ENCODE data around the gene RNU1-3. TPM values are rescaled to one million over a fixed set of nuclear protein-coding genes. Genes with fewer than 3 reads are reported as not detected.
"Not testable (repeated sequence)": the region's sequence is repeated elsewhere in the genome, so short reads cannot be mapped to it uniquely, and the experiment has no call there.

The RNU1-3 gene
- total RNA-seq = under 0.01 TPM in 1 of 2 replicates, not detected in the other

GRCh38 chr1:16666502-16667413, at the start of gene RNU1-3:
RNU1-3 (minus strand) TSS chr1:16666948.
- H3K27me3 ChIP-seq (ENCODE audit: insufficient read depth, low read length); H3K27ac ChIP-seq (ENCODE audit: low read depth, low read length); H3K4me1 ChIP-seq (ENCODE audit: insufficient read depth, low read length); H3K4me3 ChIP-seq (ENCODE audit: insufficient read depth, low read length); H3K36me3 ChIP-seq (ENCODE audit: insufficient read depth, low read length); H3K79me2 ChIP-seq (ENCODE audit: insufficient read depth, low read length); H3K4me2 ChIP-seq (ENCODE audit: insufficient read depth, low read length); H2AFZ ChIP-seq (ENCODE audit: low read length); H4K20me1 ChIP-seq (ENCODE audit: insufficient read depth, low read length); H3K9me3 ChIP-seq (ENCODE audit: low read depth, low read length); DNase-seq (ENCODE audit: insufficient read length, low spot score, missing footprints): not testable (repeated sequence)

DNA sequence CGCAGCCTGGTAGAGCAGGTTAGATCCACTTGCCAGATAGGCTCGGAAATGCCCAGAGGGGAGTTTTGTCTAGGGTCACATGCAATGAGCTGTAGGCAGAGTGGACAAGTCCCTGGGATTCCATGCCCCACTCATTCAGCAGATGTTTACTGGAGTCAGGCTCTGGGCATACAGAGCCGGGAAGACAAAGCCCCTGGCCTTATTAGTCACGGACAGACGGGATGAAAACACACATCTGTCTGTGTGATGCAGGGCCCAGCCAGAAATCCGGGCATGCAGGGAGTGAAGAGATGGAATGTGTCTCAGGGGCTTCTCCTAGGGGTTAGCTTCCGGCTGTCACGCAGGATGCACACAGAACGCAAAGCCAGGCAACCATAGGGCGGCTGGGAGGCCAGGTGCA, 46.7 kb upstream of the RNU1-3 start:
- not testable (repeated sequence) for H3K4me3 ChIP-seq (ENCODE audit: insufficient read depth, low read length); H4K20me1 ChIP-seq (ENCODE audit: insufficient read depth, low read length); H3K9me3 ChIP-seq (ENCODE audit: low read depth, low read length); H3K36me3 ChIP-seq (ENCODE audit: insufficient read depth, low read length); H3K4me2 ChIP-seq (ENCODE audit: insufficient read depth, low read length); H2AFZ ChIP-seq (ENCODE audit: low read length); H3K27ac ChIP-seq (ENCODE audit: low read depth, low read length); DNase-seq (ENCODE audit: insufficient read length, low spot score, missing footprints); H3K4me1 ChIP-seq (ENCODE audit: insufficient read depth, low read length); H3K79me2 ChIP-seq (ENCODE audit: insufficient read depth, low read length)
- H3K27me3 ChIP-seq (ENCODE audit: insufficient read depth, low read length) = peaks cover 13% of the 10 kb centered on the region

DNA sequence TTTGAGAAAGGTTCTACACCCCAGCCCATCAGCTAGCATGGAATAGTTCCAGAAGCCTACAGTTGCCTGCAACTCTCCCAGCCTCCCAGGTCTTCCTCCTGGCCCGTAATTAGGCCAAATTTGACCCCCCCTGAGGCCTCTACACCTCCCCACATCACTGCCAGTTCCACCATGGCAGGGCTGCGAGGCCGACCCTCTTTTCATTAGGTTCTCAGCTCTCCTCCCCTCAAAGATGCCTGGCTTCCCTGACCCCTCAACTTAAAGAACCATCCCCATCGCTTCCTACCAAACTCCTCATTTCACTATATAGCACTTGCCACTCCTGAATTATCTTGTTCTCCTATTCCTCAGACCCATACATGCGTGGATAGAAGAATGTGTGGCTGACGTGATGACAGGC, 46.2 kb upstream of the RNU1-3 start:
- DNase-seq (ENCODE audit: insufficient read length, low spot score, missing footprints); H2AFZ ChIP-seq (ENCODE audit: low read length); H3K79me2 ChIP-seq (ENCODE audit: insufficient read depth, low read length); H3K27ac ChIP-seq (ENCODE audit: low read depth, low read length); H3K4me3 ChIP-seq (ENCODE audit: insufficient read depth, low read length); H3K27me3 ChIP-seq (ENCODE audit: insufficient read depth, low read length); H3K4me2 ChIP-seq (ENCODE audit: insufficient read depth, low read length); H3K9me3 ChIP-seq (ENCODE audit: low read depth, low read length); H3K4me1 ChIP-seq (ENCODE audit: insufficient read depth, low read length); H4K20me1 ChIP-seq (ENCODE audit: insufficient read depth, low read length); H3K36me3 ChIP-seq (ENCODE audit: insufficient read depth, low read length): not testable (repeated sequence)

DNA sequence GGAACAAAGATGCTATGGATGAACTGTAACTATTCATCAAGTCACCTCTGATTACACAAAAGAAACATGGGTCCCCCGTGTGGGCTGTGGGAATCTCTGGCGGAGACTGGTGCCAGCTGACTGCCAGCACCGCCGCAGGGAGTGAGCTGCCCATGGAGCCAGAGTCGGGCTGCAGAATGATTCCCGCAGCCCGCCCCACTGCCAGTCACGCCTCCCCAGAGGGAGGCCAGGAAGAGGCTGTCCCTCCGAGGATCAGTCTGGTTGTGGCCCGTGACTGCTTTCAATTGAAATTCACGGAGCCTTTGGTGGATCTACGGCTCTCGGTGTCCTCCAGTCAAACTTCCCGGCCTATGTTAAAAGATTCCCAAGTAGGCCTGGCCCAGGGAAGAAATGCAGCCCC, 45.8 kb upstream of the RNU1-3 start:
- not testable (repeated sequence) for H3K4me2 ChIP-seq (ENCODE audit: insufficient read depth, low read length)

DNA sequence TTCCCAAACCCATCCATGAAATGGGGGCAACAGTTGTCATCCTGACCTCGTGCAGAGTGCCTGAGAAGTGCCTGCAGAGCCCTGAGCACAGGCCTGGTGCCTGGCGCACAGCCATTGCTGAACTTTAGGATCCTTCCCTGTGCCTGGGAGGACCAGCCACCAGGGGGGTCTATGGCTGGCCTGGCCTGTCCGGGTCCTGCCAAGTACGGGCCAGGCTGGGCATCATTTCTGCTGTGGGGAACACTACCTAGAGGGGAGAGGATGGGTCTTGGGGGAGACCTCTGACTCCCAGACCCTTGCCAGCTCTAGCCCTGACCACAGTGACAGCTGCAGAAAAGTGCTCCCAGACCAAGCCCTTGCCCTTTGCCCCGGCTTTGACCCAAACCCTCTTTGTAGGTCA, 45.4 kb upstream of the RNU1-3 start:
- not testable (repeated sequence) for H3K27ac ChIP-seq (ENCODE audit: low read depth, low read length); H4K20me1 ChIP-seq (ENCODE audit: insufficient read depth, low read length); H3K4me2 ChIP-seq (ENCODE audit: insufficient read depth, low read length); H3K79me2 ChIP-seq (ENCODE audit: insufficient read depth, low read length); H3K36me3 ChIP-seq (ENCODE audit: insufficient read depth, low read length); H3K9me3 ChIP-seq (ENCODE audit: low read depth, low read length); H2AFZ ChIP-seq (ENCODE audit: low read length); H3K4me3 ChIP-seq (ENCODE audit: insufficient read depth, low read length); DNase-seq (ENCODE audit: insufficient read length, low spot score, missing footprints); H3K4me1 ChIP-seq (ENCODE audit: insufficient read depth, low read length); H3K27me3 ChIP-seq (ENCODE audit: insufficient read depth, low read length)

More for the DNA sequence above, 45.8 kb upstream of the RNU1-3 start:
- not testable (repeated sequence) for H3K79me2 ChIP-seq (ENCODE audit: insufficient read depth, low read length); H4K20me1 ChIP-seq (ENCODE audit: insufficient read depth, low read length); H3K4me3 ChIP-seq (ENCODE audit: insufficient read depth, low read length); H3K27ac ChIP-seq (ENCODE audit: low read depth, low read length); H2AFZ ChIP-seq (ENCODE audit: low read length); H3K36me3 ChIP-seq (ENCODE audit: insufficient read depth, low read length); DNase-seq (ENCODE audit: insufficient read length, low spot score, missing footprints); H3K4me1 ChIP-seq (ENCODE audit: insufficient read depth, low read length); H3K27me3 ChIP-seq (ENCODE audit: insufficient read depth, low read length); H3K9me3 ChIP-seq (ENCODE audit: low read depth, low read length)

GRCh38 chr1:16710618-16711017, 43.9 kb upstream of the RNU1-3 start:
- not testable (repeated sequence) for H2AFZ ChIP-seq (ENCODE audit: low read length); H3K4me2 ChIP-seq (ENCODE audit: insufficient read depth, low read length); H3K4me3 ChIP-seq (ENCODE audit: insufficient read depth, low read length); H4K20me1 ChIP-seq (ENCODE audit: insufficient read depth, low read length); H3K36me3 ChIP-seq (ENCODE audit: insufficient read depth, low read length); H3K27me3 ChIP-seq (ENCODE audit: insufficient read depth, low read length); H3K27ac ChIP-seq (ENCODE audit: low read depth, low read length); DNase-seq (ENCODE audit: insufficient read length, low spot score, missing footprints); H3K4me1 ChIP-seq (ENCODE audit: insufficient read depth, low read length); H3K79me2 ChIP-seq (ENCODE audit: insufficient read depth, low read length); H3K9me3 ChIP-seq (ENCODE audit: low read depth, low read length)

DNA sequence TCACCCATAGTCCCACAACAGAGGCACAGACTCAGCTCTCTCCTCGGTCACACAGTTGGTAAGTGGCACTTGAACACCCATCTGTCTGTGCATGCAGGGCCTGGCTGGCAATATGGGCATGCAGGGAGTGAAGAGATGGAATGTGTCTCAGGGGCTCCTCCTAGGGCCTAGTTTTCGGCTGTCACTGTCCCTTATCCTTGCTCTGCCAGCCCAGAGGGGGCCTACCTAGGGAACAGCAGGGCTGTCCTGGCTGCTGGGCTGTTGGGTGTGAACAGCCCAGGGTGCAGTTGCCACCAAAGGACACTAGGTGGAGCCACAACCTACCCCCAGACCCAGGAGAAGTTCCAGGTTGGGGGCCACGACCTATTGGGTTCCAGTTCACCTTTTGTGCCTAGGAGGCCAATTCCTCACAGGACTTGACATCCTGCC, 42.9 kb upstream of the RNU1-3 start:
- H4K20me1 ChIP-seq (ENCODE audit: insufficient read depth, low read length); H3K4me1 ChIP-seq (ENCODE audit: insufficient read depth, low read length); DNase-seq (ENCODE audit: insufficient read length, low spot score, missing footprints); H3K36me3 ChIP-seq (ENCODE audit: insufficient read depth, low read length); H3K27me3 ChIP-seq (ENCODE audit: insufficient read depth, low read length); H3K79me2 ChIP-seq (ENCODE audit: insufficient read depth, low read length); H3K27ac ChIP-seq (ENCODE audit: low read depth, low read length); H3K9me3 ChIP-seq (ENCODE audit: low read depth, low read length); H3K4me2 ChIP-seq (ENCODE audit: insufficient read depth, low read length); H3K4me3 ChIP-seq (ENCODE audit: insufficient read depth, low read length); H2AFZ ChIP-seq (ENCODE audit: low read length): not testable (repeated sequence)

DNA sequence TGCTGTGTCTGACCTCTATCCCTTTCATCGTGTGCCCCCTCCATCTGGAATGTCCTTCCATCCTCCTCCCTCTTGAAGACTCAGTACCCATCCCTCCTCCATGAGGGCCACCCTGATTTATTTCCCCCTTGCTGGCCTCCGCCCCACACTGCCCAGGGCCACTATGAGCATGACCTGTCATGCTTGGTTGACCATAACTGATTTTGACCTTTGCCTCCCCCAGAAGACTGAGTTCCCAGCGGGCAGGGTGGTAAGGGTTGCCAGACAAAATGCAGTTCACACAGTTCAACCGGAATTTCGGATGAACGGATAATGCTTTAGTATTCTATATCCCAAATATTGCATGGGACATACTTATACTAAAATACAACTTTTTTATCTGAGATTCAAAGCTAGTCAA, 42.0 kb upstream of the RNU1-3 start:
- H3K9me3 ChIP-seq (ENCODE audit: low read depth, low read length); DNase-seq (ENCODE audit: insufficient read length, low spot score, missing footprints); H3K27ac ChIP-seq (ENCODE audit: low read depth, low read length); H4K20me1 ChIP-seq (ENCODE audit: insufficient read depth, low read length); H3K36me3 ChIP-seq (ENCODE audit: insufficient read depth, low read length); H3K79me2 ChIP-seq (ENCODE audit: insufficient read depth, low read length); H2AFZ ChIP-seq (ENCODE audit: low read length); H3K4me3 ChIP-seq (ENCODE audit: insufficient read depth, low read length); H3K27me3 ChIP-seq (ENCODE audit: insufficient read depth, low read length); H3K4me1 ChIP-seq (ENCODE audit: insufficient read depth, low read length); H3K4me2 ChIP-seq (ENCODE audit: insufficient read depth, low read length): not testable (repeated sequence)

All from osteoblast (primary cell).